Adipose tissue (tissue), 3 donors: ENCODE data around the gene MEOX2. TPM values are rescaled to one million over a fixed set of nuclear protein-coding genes. Genes with fewer than 3 reads are reported as not detected.

Source experiments
- H3K27ac ChIP-seq: one replicate; pipeline ENCODE4 v1.5.1; 2013; ENCODE audit warnings: low read depth, low read length
- WGBS, 3 donors: extraction: QIAGEN DNeasy Blood & Tissue Kit; methylation state at CpG; one replicate each; pipeline ENCODE4 v1.1.7; 2013; 5-methylcytosine and 5-hydroxymethylcytosine counted together
- polyA plus RNA-seq, 3 donors: library from polyadenylated mRNA; stranded (reverse); fragments of 200-250 nt; gene quantifications; one replicate each; pipeline ENCODE4 v1.2.3, GENCODE V29; 2013
- donor health status: healthy with polysubstance abuse.
- donor health status: Bipolar disorder and iron deficiency.
- donor health status: healthy.

Gene MEOX2
- polyA plus RNA-seq, 3 donors, result 1.2 to 13.4 (median 8.9) TPM

DNA sequence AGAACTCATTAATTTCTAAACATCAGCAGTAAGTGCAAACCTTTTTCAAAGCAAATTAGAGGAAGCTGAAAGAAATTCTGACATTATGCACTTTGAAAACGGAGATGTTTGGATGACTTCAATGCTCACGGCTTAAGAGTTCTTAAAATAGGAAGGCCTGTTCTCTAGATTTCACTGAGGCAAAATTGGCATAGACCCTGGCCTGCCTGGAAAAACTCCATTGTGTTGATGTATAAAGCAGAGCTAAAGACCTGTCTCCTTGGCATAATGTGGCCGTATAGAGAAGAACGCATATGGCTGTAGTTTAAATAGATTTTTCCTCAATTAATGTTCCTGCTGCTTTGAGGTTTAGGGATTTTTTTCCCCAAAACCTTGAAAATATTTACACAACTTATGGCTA is 100.2 kb downstream of the MEOX2 start:
- WGBS, 3 donors, result 90 to 94% (median 91%) methylated on average over 4 of the region's 4 CpGs
- no peak overlapping the region for H3K27ac ChIP-seq

DNA sequence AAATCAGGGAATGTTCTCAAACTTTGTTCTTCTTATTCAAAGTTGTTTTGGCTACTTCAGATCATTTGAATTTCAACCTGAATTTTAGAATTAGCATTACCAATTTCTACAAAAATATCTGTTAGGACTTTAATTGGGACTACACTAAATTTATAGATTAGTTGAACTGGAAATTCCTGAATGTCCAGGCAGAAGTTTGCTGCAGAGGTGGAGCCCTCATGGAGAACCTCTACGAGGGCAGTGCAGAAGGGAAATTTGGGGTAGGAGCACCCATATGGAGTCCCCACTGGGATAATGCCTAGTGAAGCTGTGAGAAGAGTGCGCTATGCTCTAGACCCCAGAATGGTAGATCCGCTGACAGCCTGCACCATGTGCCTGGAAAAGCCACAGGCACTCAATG is 101.9 kb downstream of the MEOX2 start:
- no peak overlapping the region for H3K27ac ChIP-seq
- WGBS, 3 donors, result 80 to 99% (median 92%) methylated on average over 3 of the region's 3 CpGs

GRCh38 chr7:15582773-15583172 is 103.7 kb downstream of the MEOX2 start:
- no peak overlapping the region for H3K27ac ChIP-seq
- 64 to 90% (median 82%) methylated on average over 1 of the region's 1 CpG for WGBS, 3 donors

DNA sequence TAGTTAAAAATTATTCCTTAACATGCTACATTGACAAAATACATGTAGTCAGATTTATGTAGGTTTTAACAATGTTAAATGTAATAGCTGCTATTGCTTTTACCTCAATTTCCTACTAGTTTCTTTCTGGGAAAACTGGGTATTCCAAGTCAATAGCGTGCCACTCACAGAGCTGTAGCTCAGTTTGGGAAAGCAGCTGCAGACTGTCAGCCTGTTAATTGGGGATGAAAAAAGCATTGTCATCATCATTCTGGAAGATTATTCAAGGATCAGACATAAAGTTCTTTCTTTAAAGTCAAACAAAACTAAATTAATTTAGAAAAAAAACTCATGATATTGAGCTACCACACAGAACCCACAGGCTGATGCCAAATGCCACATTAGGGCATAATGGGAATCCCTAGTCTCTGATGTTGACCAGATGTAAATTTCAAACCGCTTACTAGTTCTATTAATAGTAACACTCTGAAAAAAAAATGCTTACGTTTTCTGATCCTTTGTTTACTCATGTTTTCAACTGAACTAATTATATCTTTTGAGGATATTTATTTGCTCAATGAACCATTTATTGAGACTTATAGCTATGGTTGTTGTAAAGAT is 105.0 kb downstream of the MEOX2 start:
- H3K27ac ChIP-seq, result no peak overlapping the region
- 44 to 68% (median 64%) methylated on average over 3 of the region's 3 CpGs for WGBS, 3 donors

GRCh38 chr7:15580604-15581351 is 105.7 kb downstream of the MEOX2 start:
- 58 to 86% (median 77%) methylated on average over 3 of the region's 3 CpGs for WGBS, 3 donors
- no peak overlapping the region for H3K27ac ChIP-seq

DNA sequence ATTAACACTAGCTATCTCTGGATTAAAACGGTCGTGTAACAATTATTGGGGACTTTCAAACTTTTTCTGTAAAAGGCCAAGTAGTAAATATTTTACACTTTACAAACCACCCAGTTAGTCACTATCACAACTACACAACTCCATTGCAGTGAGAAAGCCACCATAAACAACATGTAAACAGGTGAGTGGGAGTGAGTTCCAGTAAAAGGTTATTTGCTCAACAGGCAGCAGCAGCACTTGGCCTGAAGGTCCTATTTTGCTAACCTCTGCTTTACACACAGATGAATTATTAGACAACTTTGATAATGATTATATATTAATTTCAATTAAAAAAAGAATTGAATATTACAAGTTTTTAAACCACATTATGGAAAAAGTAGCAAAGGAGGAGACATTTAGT is 108.9 kb downstream of the MEOX2 start:
- H3K27ac ChIP-seq, result no peak overlapping the region
- 93 to 98% (median 97%) methylated on average over 2 of the region's 2 CpGs for WGBS, 3 donors

- H3K27ac ChIP-seq, result no peak overlapping the region
- WGBS, 3 donors, result 40 to 53% (median 45%) methylated on average over 3 of the region's 3 CpGs
Observed at GRCh38 chr7:15571301-15571878, 115.1 kb downstream of the MEOX2 start.

- WGBS, 3 donors, result 63 to 80% (median 70%) methylated on average over 2 of the region's 2 CpGs
- no peak overlapping the region for H3K27ac ChIP-seq
Observed at GRCh38 chr7:15567652-15568051, 118.8 kb downstream of the MEOX2 start.

DNA sequence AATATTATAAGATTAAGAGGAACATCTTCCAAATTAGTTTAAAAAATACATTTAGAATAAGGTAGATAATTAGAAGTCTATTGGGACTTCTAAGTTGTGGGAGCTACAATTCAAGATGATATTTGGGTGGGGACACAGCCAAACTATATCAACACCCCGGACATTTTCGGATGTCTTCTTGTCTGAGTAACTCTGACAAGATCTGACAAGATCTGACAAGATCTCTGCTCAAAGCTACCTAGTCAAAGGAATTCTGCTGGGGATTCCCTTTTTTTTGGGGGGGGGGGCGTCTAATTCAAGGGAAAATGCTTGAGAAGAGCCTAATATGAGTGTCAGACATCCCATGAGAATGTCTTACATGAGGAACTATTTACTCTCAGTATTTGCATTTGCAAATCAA is 119.4 kb downstream of the MEOX2 start:
- no peak overlapping the region for H3K27ac ChIP-seq
- 72 to 79% (median 72%) methylated on average over 3 of the region's 3 CpGs for WGBS, 3 donors

DNA sequence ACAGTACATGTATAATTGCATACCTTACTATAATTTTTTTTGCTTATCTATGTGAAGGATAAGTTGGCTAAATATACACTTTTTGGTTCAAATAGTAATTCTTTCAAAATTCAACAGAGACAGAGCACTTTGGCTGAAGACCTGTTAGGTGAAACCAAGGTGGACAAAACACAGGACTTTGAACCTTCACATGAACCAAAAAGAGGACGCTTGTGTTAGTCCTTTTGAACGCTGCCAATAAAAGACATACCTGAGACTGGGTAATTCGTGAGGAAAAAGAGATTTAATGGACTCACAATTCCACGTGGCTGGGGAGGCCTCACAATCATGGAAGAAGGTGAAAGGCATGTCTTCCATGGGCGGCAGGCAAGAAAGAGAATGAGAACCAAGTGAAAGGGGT is 120.0 kb downstream of the MEOX2 start:
- no peak overlapping the region for H3K27ac ChIP-seq
- WGBS, 3 donors, result 70 to 86% (median 83%) methylated on average over 5 of the region's 5 CpGs

DNA sequence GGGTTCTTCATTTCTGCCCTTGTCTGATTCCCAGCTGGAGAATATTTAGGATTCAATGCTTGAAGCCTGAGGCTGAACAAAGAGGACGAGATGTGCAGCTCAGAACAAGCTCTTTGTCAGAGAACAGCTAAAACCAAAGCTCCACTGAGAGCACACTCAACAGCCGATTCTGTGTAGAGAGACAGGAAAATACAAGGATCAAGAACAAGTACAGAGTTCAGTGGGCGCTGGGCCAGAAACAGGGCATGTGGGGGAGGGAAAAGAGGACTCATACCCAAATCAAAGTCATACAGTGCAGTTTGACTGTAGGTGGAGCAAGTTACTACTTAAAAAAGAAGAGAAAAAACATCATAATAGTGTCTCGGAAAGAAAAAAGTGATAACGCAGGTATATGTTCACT is 124.6 kb downstream of the MEOX2 start, which contains the start of gene AGMO:
Gene AGMO (minus strand): TSS at position 181 of the 400 bp plus-strand sequence.
- 40 to 65% (median 50%) methylated on average over 5 of the region's 5 CpGs for WGBS, 3 donors
- no peak within 1 kb of the TSS for H3K27ac ChIP-seq

Other genes with a start within 250 kb of the MEOX2 start
- gene AGMO, start 124.7 kb downstream of the MEOX2 start, polyA plus RNA-seq, result 1 to 10 TPM in 2 of 3 donors, under 1 TPM in 1; 0.26 to 2.4 (median 1.7) TPM